Stimulated activated CD8-positive, alpha-beta memory T cell treated with anti-CD3 and anti-CD28 coated beads, Interleukin-15, amount 100 ng/mL, for 4 hours (primary cell): Measurements from ENCODE around the gene UBL4B.
A peak's percentile ranks its signal among the peaks of the same experiment; 100 is the strongest.

Source experiments
- DNase-seq, 2 donors: peaks; one replicate each; pipeline ENCODE4 v3.0.0-alpha.2; 2020; ENCODE audit warnings: low read depth in 2 of 2

Gene UBL4B

GRCh38 chr1:110114784-110115183 lies 2.5 kb downstream of the UBL4B start:
- DNase-seq = no peak

GRCh38 chr1:110118636-110119396 lies 6.6 kb downstream of the UBL4B start:
- DNase-seq = peak in 1 of 2 donors; percentile 5

DNA sequence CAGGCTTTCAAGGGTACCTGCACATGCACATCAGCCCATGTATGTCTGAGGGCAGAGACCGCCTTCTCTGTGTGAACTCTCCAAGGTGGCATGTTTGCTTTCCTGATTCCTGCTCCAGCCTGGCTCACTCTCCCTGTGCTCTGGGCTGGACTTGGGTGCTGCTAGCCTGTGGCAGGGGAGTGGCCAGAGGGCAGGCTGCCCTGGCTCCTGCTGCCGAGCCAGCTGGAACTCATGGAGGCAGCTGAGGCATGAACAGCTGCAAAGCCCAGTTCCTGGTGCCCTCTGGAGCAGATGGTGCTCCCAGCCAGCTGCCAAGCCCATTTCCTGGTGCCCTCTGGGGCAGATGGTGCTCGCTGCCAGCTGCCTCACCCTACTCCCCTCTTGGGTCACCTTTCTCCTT lies 7.6 kb downstream of the UBL4B start:
- no peak for DNase-seq

DNA sequence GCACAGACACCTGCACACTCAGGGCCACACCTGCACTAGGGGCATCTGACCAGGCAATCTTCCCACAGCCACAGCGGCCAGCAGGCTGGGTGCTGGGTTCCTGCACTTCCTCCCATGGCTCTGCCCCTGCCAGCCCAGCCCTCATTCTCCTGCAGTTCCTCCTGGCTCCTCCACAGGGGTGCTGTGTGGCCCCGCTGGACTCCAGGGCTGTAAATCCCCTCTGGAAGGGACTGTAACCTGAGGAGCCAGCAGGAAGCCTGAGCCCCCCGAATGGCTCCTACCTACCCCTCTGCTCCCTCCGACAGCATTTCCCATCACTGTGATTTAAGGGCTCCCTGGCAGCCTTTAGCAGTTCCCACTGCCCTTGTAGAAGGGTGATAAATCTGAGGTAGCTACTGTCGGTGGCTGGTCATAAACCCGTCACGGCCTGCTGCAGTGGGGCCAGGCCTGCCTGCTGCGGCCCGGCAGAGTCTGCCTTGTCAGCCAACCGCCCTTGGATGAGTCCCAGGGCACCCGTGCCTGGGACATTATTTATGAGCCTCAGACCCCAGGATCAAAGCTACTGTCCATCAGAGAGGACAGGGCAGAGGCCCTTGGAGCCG lies 8.8 kb downstream of the UBL4B start:
- no peak for DNase-seq

DNA sequence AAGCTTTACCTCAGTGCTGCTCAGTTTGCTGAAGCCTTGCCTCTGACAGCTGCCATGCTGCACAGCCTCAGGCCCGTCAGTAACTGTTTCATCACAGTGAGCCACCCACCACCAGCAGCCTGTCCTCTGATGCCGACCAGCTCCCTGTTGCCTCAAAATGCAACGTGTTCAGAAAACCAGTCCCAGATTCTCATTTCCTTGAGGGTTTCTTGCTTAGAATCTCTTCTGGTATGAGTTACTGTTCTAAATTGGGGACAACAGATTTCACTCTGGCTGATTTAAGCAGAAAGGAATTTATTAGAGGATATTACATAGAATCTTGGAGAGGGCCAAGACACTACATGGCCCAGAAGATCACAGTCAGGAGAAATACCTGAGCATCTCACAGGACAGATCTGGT lies 11.0 kb downstream of the UBL4B start:
- DNase-seq = no peak

DNA sequence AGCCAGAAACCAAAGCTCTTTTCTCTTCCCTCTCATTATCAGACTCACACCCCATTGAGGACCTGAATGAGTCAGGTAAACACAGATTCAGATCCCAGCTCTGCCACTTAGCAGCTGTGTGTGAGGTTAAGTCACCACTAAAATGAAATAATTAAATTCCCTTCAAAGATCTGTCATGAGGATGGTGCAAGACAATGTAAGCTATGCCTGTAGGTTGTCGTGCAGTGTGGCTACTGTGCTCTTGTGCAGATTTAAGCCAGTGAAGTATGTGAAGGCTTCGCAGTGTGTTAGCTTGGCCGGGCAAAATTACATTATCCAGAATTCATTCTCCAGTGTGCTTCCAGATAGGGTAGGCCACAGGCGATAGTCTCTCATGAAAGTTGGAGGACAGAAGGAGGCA lies 13.6 kb downstream of the UBL4B start:
- DNase-seq = no peak

DNA sequence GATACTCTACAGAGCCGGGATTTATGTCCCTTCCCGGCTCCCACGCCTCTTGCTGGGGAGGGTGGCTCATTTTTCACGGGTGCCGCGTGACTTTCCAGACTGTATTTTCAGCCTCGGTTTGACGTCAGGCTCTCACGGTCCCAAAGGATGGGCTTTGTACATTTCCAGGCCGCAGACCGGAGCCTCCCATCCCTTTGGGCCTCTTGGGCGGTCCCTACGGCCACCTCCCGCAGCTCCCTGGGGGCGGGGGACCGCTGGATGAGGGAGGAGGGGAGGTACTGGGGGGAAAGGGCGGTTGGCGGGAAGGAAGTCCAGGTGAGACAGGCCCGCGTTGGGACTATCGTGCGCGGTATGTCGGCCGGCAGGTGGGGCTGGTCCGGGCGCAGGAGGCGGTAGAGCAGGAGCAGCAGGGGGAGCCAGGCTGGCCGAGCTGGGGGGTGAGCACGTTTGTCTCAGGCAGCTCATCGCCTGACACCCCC lies 17.9 kb downstream of the UBL4B start:
- DNase-seq = no peak

- DNase-seq = no peak
Measured at GRCh38 chr1:110130989-110131388, 18.7 kb downstream of the UBL4B start.

DNA sequence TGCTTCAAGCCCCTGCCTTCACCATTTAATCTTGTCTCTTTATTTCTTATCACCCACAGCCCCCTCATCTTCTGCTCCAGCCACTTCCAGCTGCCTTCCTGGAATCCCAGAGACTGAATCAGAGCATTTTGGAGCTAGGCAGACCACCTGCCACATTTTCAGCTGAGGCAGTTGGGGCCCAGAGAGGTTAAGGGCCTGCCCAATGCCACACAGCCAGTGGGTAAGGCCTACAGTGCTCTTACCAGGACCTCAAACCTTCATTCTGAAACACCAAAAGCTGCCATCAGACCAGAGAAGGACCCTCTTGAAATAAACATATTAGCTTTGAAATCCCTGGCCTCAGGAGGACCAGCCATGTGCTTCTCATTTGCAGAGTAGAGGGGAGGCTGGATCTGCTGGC lies 20.4 kb downstream of the UBL4B start:
- no peak for DNase-seq

DNA sequence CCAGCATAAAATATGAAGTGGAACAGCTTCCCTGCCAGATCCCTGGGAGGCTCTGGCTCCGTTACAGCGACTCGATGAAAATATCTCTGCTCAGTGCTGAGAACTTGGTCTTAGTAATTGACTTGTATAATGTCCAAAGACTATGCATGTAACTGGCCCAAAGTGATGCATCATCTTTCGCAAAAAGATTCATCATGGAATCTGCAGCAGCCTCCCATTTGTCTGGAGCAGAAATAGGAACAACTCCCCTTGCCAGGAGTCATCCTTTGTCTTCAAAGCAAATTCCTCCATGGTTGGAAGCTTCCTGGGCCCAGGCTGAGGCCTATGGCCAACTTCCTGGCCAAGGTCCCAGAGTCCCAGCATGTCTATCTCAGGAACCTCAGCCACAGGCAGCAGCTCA lies 21.2 kb downstream of the UBL4B start:
- DNase-seq = no peak

DNA sequence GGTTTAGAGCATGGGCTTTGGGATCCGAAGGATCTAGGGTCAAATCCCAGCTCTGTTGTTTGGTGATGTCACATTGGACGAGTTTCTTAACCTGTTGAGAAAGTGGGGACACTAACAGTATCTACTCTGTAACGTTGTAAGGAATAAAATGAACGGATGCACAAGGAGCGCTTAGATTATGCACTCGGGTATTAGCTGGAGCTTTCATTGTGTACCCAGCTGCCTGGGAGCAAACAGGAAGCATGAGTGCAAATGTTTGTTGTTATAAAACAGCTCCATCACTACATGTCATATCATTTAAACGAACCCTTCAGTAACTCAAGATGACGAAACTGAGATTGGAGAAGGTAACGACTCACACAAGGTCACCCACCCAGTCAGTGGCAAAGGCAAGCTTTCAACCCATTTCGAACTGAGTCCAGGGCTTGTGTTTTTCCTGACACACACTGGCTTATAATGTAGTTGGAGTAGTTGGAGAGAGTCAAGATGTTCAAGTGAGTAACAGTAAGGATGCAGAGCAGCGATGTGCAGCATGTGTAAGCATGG lies 21.9 kb downstream of the UBL4B start:
- DNase-seq = no peak

- DNase-seq = no peak
Measured at GRCh38 chr1:110135246-110135645, 23.0 kb downstream of the UBL4B start.

DNA sequence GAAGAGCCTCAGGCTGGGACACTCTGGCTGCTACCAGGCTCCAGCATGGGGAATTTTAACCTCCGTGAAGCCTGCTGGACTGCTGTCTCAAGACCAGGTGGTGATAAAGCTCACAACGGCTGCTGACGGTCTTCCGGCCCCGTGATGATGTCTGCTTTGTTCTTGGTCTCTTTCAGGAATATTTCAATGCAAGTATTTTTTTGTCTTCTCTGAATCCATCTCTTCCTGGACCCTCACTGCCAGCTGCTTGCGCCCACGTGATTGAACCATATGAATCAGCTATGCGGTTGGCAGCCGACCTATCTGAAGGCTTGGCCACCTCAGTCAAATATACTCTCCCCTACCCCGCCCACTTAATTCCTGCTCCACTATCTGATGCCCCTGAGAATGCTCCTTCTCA lies 23.4 kb downstream of the UBL4B start:
- no peak for DNase-seq

- no peak for DNase-seq
Measured at GRCh38 chr1:110136911-110137310, 24.7 kb downstream of the UBL4B start.

- no peak for DNase-seq
Measured at GRCh38 chr1:110138956-110139355, 26.7 kb downstream of the UBL4B start.

GRCh38 chr1:110144366-110144765 lies 32.1 kb downstream of the UBL4B start:
- no peak for DNase-seq

- DNase-seq = no peak
Measured at GRCh38 chr1:110148961-110149360, 36.7 kb downstream of the UBL4B start.

DNA sequence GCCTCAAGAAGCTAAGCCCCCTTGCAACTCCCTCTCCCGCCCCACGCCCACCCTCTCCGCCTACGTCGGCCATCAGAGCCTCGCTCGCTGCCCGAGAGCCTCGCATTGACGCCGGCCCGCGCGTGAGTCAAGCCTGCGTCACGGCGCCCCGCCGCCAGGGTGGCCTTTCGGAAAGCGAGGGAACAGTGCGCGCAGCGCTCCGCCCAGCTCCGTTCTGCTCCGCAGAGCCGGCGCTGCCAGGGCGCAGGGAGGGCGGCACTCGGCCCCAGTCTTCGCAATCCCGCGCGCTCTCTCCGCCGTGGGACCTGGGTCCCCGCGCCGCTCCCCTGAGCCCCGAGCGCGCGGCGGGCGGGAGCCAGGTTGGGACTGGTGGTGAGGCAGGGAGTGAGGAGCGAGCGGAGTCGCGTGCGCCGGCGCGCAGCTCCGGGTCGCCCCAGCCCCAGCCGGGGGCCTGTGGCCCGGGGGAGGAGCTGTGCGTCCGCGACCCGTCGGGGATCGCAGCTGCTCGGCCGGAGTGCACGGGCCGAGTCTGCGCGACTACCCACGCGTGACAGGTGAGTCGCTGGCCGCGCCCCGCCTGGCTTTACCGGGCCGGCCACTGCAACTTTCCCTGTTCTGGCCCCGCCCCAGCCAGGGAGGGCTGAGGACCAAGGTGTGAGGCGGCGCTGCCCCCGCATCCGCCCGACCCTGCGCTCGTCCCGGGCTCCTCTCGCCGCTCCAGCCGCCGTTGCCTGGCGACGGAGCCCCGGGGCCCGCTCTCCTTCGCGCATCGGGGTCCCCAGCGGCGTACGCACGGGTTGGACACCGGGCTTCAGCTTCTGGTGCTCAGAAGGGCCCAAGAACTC lies 38.3 kb downstream of the UBL4B start, which contains the start of gene SLC6A17:
Gene SLC6A17, plus strand, starts transcription at position 165 of the 845 bp plus-strand sequence. CDS start 16,436 bp downstream, outside the sequence.
- DNase-seq = no peak

- DNase-seq = no peak
Measured at GRCh38 chr1:110151175-110151669, 39.0 kb downstream of the UBL4B start.

DNA sequence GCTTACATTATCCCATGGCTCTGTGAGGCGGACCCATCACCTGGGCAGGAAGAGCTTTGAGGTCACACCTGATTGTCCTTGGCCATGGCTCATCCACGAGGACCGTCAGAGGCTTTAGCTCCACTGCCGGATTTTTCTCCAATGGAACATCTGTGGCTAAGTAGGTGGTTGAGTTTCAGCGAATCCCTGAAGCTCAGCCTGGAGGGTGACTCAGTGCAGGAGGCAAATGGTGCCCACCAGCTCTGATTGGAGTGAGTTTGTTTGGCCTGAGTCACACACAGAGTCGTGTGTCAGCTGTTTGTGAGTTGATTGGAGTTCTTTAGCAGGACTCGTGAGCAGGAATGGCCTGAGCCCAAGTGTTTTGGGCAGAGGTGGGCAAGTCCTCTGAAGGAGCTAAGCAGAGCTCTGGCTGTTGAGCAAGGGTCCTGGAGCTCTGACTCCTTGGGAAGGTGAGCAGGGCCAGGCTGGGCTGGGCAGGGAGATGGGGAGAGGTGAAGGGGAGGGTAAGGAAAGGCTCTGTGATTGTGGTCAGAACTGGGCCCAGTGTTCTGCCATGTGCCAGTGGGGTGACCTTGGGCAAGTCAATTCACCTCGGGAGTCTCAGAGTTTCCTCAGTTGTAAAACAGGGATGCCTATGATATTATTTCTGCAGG lies 40.0 kb downstream of the UBL4B start:
- DNase-seq = no peak

GRCh38 chr1:110153407-110153950 lies 41.2 kb downstream of the UBL4B start:
- DNase-seq = no peak
